Activated naive CD4-positive, alpha-beta T cell treated with anti-CD3 and anti-CD28 coated beads for 36 hours (primary cell): Measurements from ENCODE around the gene ZGPAT. TPM values are rescaled to one million over a fixed set of nuclear protein-coding genes. Genes with fewer than 3 reads are reported as not detected.

Experiments
- CTCF ChIA-PET: fragments of 350-600 bp; sonication (Branson Sonifier 250); formaldehyde crosslinking; loops from one replicate; lab custom pipeline; 2021; ENCODE audit warnings: antibody characterized with exemption; lab: Charles Lee
- DNase-seq: peaks from one replicate; pipeline ENCODE4 v3.0.0-alpha.2; 2020
- H3K27ac Mint-ChIP-seq: one replicate; pipeline ENCODE4 v1.8.0; 2021; ENCODE audit warnings: mild to moderate bottlenecking, mixed read lengths
- H3K27me3 Mint-ChIP-seq: one replicate; pipeline ENCODE4 v1.8.0; 2021; ENCODE audit warnings: low read depth, mixed read lengths
- H3K36me3 Mint-ChIP-seq: one replicate; pipeline ENCODE4 v1.8.0; 2021; ENCODE audit warnings: low read depth, mixed read lengths
- H3K4me1 Mint-ChIP-seq: one replicate; pipeline ENCODE4 v1.8.0; 2021; ENCODE audit warnings: low read depth, mixed read lengths
- H3K4me3 Mint-ChIP-seq: one replicate; pipeline ENCODE4 v1.8.0; 2021; ENCODE audit warnings: mild to moderate bottlenecking, moderate library complexity, mixed read lengths
- H3K9me3 Mint-ChIP-seq: one replicate; pipeline ENCODE4 v1.8.0; 2021; ENCODE audit warnings: mixed read lengths
- intact Hi-C: fragments of 100-400 bp; cut with micrococcal nuclease; formaldehyde crosslinking; loops from one replicate; pipeline ENCODE4 v1.15.1; 2023
- total RNA-seq, 2 experiments: library from RNA; stranded (reverse); gene quantifications; one replicate each; pipeline ENCODE4 v1.2.3, GENCODE V29; 2021

The ZGPAT gene
- total RNA-seq, 2 experiments from 2014 or later: 15.3 to 18.0 TPM

DNA sequence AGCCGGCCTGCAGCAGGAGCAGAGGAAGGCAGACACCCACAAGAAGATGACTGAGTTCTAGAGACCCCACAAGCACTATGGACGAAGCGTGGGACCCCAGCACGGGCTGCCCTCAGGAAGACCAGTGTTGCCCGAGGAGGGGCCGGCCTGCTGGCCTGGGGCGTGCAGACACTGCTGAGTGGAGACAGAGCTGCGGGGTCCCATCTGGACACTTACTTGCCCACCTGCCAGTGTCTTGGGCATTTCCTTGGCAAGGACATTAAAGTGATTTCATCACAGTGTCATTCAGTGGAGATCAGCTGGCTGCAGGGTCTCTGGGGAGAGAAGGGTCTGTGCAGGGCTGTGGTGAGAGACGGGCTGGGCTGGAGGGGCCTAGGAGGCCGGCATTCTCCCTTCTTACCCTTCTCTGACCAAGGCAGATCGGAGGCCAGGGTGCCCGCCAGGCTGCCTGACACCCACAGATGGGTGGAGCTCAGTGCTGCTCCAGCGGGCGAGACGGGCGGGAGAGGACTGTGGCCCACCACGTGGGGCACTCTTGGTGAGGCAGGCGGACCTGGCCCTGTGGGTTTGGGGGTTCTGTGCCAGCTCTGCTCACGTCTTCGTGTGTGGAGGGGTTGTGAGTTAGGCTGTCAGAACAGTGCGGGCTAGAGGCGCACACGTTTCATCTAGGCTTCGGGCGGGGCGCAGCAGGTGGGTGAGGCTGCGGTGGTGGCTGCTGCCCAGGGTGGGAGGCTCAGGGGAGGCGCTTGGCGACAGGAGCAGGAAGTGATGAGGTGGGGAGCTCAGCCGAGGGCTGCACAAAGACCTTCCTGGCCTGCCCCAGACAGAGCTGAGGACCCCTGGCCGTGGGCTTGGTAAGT lies 28.2 kb downstream of the ZGPAT start, which contains the start of gene LIME1:
Gene LIME1, plus strand, starts transcription at position 806 of the 860 bp plus-strand sequence. CDS start 886 bp downstream, outside the sequence.
- peak; percentile 50 for DNase-seq
- Mint-ChIP-seq H3K27me3 (no peaks in the 10 kb centered on the region), H3K27ac (no peak within 1 kb of the TSS), H3K4me1 (peaks cover 24% of the 10 kb centered on the region), H3K9me3 (no peaks in the 10 kb centered on the region), H3K4me3 (no peak within 1 kb of the TSS), H3K36me3 (peaks cover 10% of the 10 kb centered on the region)
- intact Hi-C loops: loop anchor here (1.0 to 5.0 kb wide), 5 partner anchors 8 to 341 kb away; partner anchors contain the start of genes ARFRP1, GMEB2, RGS19 and TPD52L2
- CTCF ChIA-PET: interaction anchor here (1.0 to 2.7 kb wide), 4 partner anchors 11 to 94 kb away, joined by 3 to 15 read pairs (median 4); partner anchors contain the start of genes ARFRP1 and ZGPAT

- CTCF ChIA-PET: interaction anchor here (1.0 to 2.7 kb wide), 4 partner anchors 12 to 95 kb away, joined by 3 to 15 read pairs (median 4); partner anchors contain the start of genes ARFRP1 and ZGPAT
Measured at GRCh38 chr20:63736893-63737694, 29.3 kb downstream of the ZGPAT start.

DNA sequence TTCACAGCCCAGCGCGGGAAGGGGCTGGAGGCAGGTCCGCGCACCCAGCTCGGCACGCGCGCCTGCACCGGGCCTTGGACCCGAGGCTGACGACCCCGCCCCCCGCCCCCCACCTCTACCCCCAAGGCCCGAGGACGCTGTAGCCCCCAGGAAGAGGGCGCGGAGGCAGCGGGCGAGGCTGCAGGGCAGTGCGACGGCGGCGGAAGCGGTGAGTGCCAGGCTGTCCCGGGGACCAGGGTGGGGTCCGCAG lies 29.8 kb downstream of the ZGPAT start:
- no peak for DNase-seq
- intact Hi-C loops: loop anchor here (2.0 to 5.0 kb wide), 4 partner anchors 31 to 340 kb away; partner anchors contain the start of genes ARFRP1, GMEB2, RGS19 and TPD52L2
- Mint-ChIP-seq H3K9me3 (no peaks in the 10 kb centered on the region), H3K36me3 (peaks cover 10% of the 10 kb centered on the region), H3K27ac (no peak overlapping the region), H3K4me3 (no peak overlapping the region), H3K4me1 (peaks cover 24% of the 10 kb centered on the region), H3K27me3 (no peaks in the 10 kb centered on the region)
- CTCF ChIA-PET: interaction anchor here (2.7 kb wide), 1 partner anchor 30 kb away, joined by 15 read pairs; the partner anchor contains the start of genes ARFRP1 and ZGPAT

More at GRCh38 chr20:63736893-63737694, 29.3 kb downstream of the ZGPAT start:
- intact Hi-C loops: loop anchor here (1.0 to 5.0 kb wide), 5 partner anchors 9 to 340 kb away; partner anchors contain the start of genes ARFRP1, GMEB2, RGS19 and TPD52L2
- Mint-ChIP-seq H3K27me3 (no peaks in the 10 kb centered on the region), H3K4me3 (no peak overlapping the region), H3K9me3 (no peaks in the 10 kb centered on the region), H3K4me1 (peaks cover 24% of the 10 kb centered on the region), H3K36me3 (peaks cover 10% of the 10 kb centered on the region), H3K27ac (no peak overlapping the region)
- peak; percentile 66 for DNase-seq

- CTCF ChIA-PET: no interaction called here
- peaks cover 10% of the 10 kb centered on the region for H3K36me3 Mint-ChIP-seq
- H3K4me1 Mint-ChIP-seq: peaks cover 24% of the 10 kb centered on the region
- no peaks in the 10 kb centered on the region for H3K9me3 Mint-ChIP-seq
- H3K27ac Mint-ChIP-seq: no peak overlapping the region
- no peaks in the 10 kb centered on the region for H3K27me3 Mint-ChIP-seq
- DNase-seq: no peak
- intact Hi-C loops: loop anchor here (2.0 to 5.0 kb wide), 4 partner anchors 31 to 339 kb away; partner anchors contain the start of genes ARFRP1, GMEB2, RGS19 and TPD52L2
- H3K4me3 Mint-ChIP-seq: peak overlapping the region; percentile 21
Measured at GRCh38 chr20:63737945-63738686, 30.3 kb downstream of the ZGPAT start.

GRCh38 chr20:63738687-63739129 lies 30.9 kb downstream of the ZGPAT start:
- intact Hi-C loops: loop anchor here (5.0 kb wide), 2 partner anchors 111 to 339 kb away; partner anchors contain the start of genes GMEB2 and RGS19
- peaks cover 24% of the 10 kb centered on the region for H3K4me1 Mint-ChIP-seq

GRCh38 chr20:63739130-63740069 lies 31.6 kb downstream of the ZGPAT start, which contains the start of gene SLC2A4RG:
TSS of gene SLC2A4RG (plus strand) at chr20:63739776. CDS start at chr20:63739913, 137 bp downstream.
- Mint-ChIP-seq H3K36me3 (peaks cover 7% of the 10 kb centered on the region), H3K9me3 (no peaks in the 10 kb centered on the region), H3K4me1 (peaks cover 22% of the 10 kb centered on the region), H3K4me3 (peak within 1 kb of the TSS; percentile 50), H3K27me3 (no peaks in the 10 kb centered on the region), H3K27ac (no peak within 1 kb of the TSS)
- intact Hi-C loops: loop anchor here (5.0 kb wide), 2 partner anchors 112 to 338 kb away; partner anchors contain the start of genes GMEB2 and RGS19
- CTCF ChIA-PET: no interaction called here
- peak; percentile 58 for DNase-seq

More at GRCh38 chr20:63738687-63739129, 30.9 kb downstream of the ZGPAT start:
- CTCF ChIA-PET: no interaction called here
- DNase-seq: peak; percentile 34
- H3K4me3 Mint-ChIP-seq: peak overlapping the region; percentile 21
- no peaks in the 10 kb centered on the region for H3K9me3 Mint-ChIP-seq
- no peak overlapping the region for H3K27ac Mint-ChIP-seq
- no peaks in the 10 kb centered on the region for H3K27me3 Mint-ChIP-seq
- peaks cover 10% of the 10 kb centered on the region for H3K36me3 Mint-ChIP-seq

- Mint-ChIP-seq H3K4me3 (peak overlapping the region; percentile 50), H3K36me3 (peaks cover 7% of the 10 kb centered on the region), H3K27me3 (no peaks in the 10 kb centered on the region), H3K27ac (no peak overlapping the region), H3K4me1 (peaks cover 22% of the 10 kb centered on the region), H3K9me3 (no peaks in the 10 kb centered on the region)
- DNase-seq: peak; percentile 40
- CTCF ChIA-PET: interaction anchor here (0.9 to 1.6 kb wide), 3 partner anchors 10 to 89 kb away, joined by 3 to 5 read pairs (median 3); partner anchors contain the start of genes ARFRP1 and ZGPAT
- intact Hi-C loops: no loop called here
Measured at GRCh38 chr20:63740070-63740626, 32.3 kb downstream of the ZGPAT start.

DNA sequence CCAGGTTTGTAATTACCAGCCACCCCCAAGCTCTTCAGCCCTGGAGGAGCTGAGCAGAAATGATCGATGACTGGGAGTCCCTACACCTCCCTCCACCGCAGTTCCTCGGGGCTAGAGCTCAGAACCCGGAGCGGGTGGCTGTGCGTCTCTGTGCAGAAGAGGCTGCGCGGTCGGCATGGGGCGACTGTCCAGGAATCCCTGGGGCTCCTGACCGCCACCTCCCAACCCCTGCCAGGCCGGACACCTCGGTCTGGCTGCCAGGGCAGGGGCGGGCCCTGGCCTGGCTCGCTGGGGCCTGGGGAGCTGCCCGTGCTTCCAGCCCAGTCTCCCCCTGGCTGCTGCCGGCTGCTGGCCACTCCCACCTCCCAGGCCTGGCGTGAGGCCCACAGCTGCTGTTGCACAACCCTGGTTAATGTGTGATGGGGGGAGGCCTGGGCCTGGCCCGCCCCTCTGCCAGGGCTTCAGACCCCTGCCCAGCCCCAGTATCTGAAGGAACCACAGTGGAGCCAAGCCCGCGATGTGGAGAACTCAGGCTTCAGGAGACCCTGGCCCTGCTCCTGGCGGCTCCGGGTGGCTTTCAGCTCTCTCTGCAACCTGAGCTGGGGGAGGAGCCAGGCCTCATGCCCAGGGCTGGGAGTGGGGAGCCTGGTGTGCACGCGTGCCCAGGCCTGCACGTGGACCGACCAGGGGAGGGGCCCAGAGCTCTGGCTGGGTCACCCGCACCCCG lies 33.0 kb downstream of the ZGPAT start:
- H3K9me3 Mint-ChIP-seq: no peaks in the 10 kb centered on the region
- CTCF ChIA-PET: interaction anchor here (0.9 to 1.6 kb wide), 4 partner anchors 10 to 88 kb away, joined by 3 to 5 read pairs (median 4); partner anchors contain the start of genes ARFRP1 and ZGPAT
- H3K4me3 Mint-ChIP-seq: peak overlapping the region; percentile 50
- H3K36me3 Mint-ChIP-seq: peaks cover 4% of the 10 kb centered on the region
- peak; percentile 31 for DNase-seq
- H3K27me3 Mint-ChIP-seq: no peaks in the 10 kb centered on the region
- intact Hi-C loops: no loop called here
- H3K4me1 Mint-ChIP-seq: peaks cover 20% of the 10 kb centered on the region
- no peak overlapping the region for H3K27ac Mint-ChIP-seq

GRCh38 chr20:63741354-63741675 lies 33.5 kb downstream of the ZGPAT start:
- intact Hi-C loops: no loop called here
- H3K4me1 Mint-ChIP-seq: peaks cover 15% of the 10 kb centered on the region
- H3K27ac Mint-ChIP-seq: no peak overlapping the region
- no peaks in the 10 kb centered on the region for H3K9me3 Mint-ChIP-seq
- H3K27me3 Mint-ChIP-seq: no peaks in the 10 kb centered on the region
- no peaks in the 10 kb centered on the region for H3K36me3 Mint-ChIP-seq
- peak overlapping the region; percentile 45 for H3K4me3 Mint-ChIP-seq
- CTCF ChIA-PET: interaction anchor here (0.9 to 1.6 kb wide), 4 partner anchors 9 to 88 kb away, joined by 3 to 5 read pairs (median 4); partner anchors contain the start of genes ARFRP1 and ZGPAT
- DNase-seq: no peak
